Measurements from ENCODE around the gene PSORS1C1.

- no peak for TF ChIP-seq CTCF (IDR thresholded peaks at IDR 0.05)
- TF ChIP-seq POLR2A (IDR thresholded peaks at IDR 0.05) = no peak
Observed at GRCh38 chr6:31129130-31129529, 14.5 kb downstream of the PSORS1C1 start.

Data from ovary (tissue), 3 donors.